ENCODE results near the gene PNPLA4.

PNPLA4 gene

DNA sequence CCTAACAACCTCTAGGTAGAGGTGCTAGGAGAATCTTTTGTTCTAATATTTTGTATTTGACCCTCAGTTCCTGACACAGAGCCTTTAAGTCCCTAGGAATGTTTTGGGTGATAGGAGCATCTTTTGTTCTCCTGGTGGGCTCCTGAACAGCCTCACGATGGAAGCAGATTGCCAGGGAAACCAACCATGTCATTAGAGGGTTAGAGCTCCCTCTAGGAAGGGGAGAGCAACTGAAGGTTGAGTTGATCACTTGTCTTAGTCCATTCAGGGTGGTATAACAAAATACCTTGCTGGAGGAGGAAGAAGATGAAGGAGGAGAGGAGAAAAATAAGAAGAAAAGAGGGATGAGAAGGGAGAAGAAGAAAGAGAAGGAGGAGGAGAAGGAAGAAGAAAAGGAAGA, 75.0 kb downstream of the PNPLA4 start:
- no peak for DNase-seq

Measured in activated CD4-positive, alpha-beta T cell treated with anti-CD3 and anti-CD28 coated beads for 4 hours (primary cell).